Measurements from ENCODE around the gene PEX26. TPM values are rescaled to one million over a fixed set of nuclear protein-coding genes. Genes with fewer than 3 reads are reported as not detected.

The PEX26 gene
- total RNA-seq, 1 donor: 21.6 TPM

- DNase-seq (ENCODE audit: low read depth): no peak
- H3K4me3 ChIP-seq (ENCODE audit: low read depth, low read length): no peak overlapping the region
- TF ChIP-seq CTCF (IDR thresholded peaks at IDR 0.05; ENCODE audit: insufficient read depth, low read depth, low read length): no peak
These were observed 20.8 kb upstream of the PEX26 start for GRCh38 chr22:18056807-18057474.

GRCh38 chr22:18057568-18058209 is 20.1 kb upstream of the PEX26 start:
- DNase-seq (ENCODE audit: low read depth): peak; percentile 96
- TF ChIP-seq CTCF (IDR thresholded peaks at IDR 0.05; ENCODE audit: insufficient read depth, low read depth, low read length): no peak
- H3K4me3 ChIP-seq (ENCODE audit: low read depth, low read length): no peak overlapping the region

- H3K4me3 ChIP-seq (ENCODE audit: low read depth, low read length): no peak overlapping the region
- TF ChIP-seq CTCF (IDR thresholded peaks at IDR 0.05; ENCODE audit: insufficient read depth, low read depth, low read length): no peak
- no peak for DNase-seq (ENCODE audit: low read depth)
These were observed 19.3 kb upstream of the PEX26 start for GRCh38 chr22:18058371-18059093.

- DNase-seq (ENCODE audit: low read depth): no peak
- no peak for TF ChIP-seq CTCF (IDR thresholded peaks at IDR 0.05; ENCODE audit: insufficient read depth, low read depth, low read length)
- no peak overlapping the region for H3K4me3 ChIP-seq (ENCODE audit: low read depth, low read length)
These were observed 18.7 kb upstream of the PEX26 start for GRCh38 chr22:18059094-18059417.

- no peak for DNase-seq (ENCODE audit: low read depth)
- no peak overlapping the region for H3K4me3 ChIP-seq (ENCODE audit: low read depth, low read length)
- no peak for TF ChIP-seq CTCF (IDR thresholded peaks at IDR 0.05; ENCODE audit: insufficient read depth, low read depth, low read length)
These were observed 18.3 kb upstream of the PEX26 start for GRCh38 chr22:18059473-18059872.

GRCh38 chr22:18059991-18060390 is 17.8 kb upstream of the PEX26 start:
- TF ChIP-seq CTCF (IDR thresholded peaks at IDR 0.05; ENCODE audit: insufficient read depth, low read depth, low read length): no peak
- no peak for DNase-seq (ENCODE audit: low read depth)
- H3K4me3 ChIP-seq (ENCODE audit: low read depth, low read length): no peak overlapping the region
